Calu3 (cell line): ENCODE measurements around the gene SERPINB5. TPM values are rescaled to one million over a fixed set of nuclear protein-coding genes. Genes with fewer than 3 reads are reported as not detected.

Experiments
- BruUV-seq: library from RNA; stranded (reverse); fragments of 400-500 nt; replicated peaks from 2 replicates; lab custom pipeline; 2021; lab: Mats Ljungman, UMichigan
- CTCF ChIA-PET: fragments of 300-600 bp; sonication (Branson Sonifier 250); formaldehyde crosslinking; loops from one replicate; lab custom pipeline; 2022; ENCODE audit warnings: antibody characterized with exemption; lab: Charles Lee
- DNase-seq: peaks from one replicate; pipeline ENCODE4 v3.0.0; 2022
- H3K27ac Mint-ChIP-seq: one replicate; pipeline ENCODE4 v1.8.0; 2022; ENCODE audit warnings: mixed read lengths; ENCODE audit not compliant: unreplicated experiment
- H3K27me3 Mint-ChIP-seq: one replicate; pipeline ENCODE4 v1.8.0; 2022; ENCODE audit warnings: mixed read lengths; ENCODE audit not compliant: unreplicated experiment
- H3K36me3 Mint-ChIP-seq: one replicate; pipeline ENCODE4 v1.8.0; 2022; ENCODE audit warnings: mild to moderate bottlenecking, moderate library complexity, mixed read lengths; ENCODE audit not compliant: insufficient read depth, unreplicated experiment
- H3K4me1 Mint-ChIP-seq: one replicate; pipeline ENCODE4 v1.8.0; 2022; ENCODE audit warnings: mild to moderate bottlenecking, low read depth, mixed read lengths; ENCODE audit not compliant: unreplicated experiment
- H3K4me3 Mint-ChIP-seq: one replicate; pipeline ENCODE4 v1.8.0; 2022; ENCODE audit warnings: mild to moderate bottlenecking, low read depth, moderate library complexity, mixed read lengths; ENCODE audit not compliant: unreplicated experiment
- H3K9me3 Mint-ChIP-seq: one replicate; pipeline ENCODE4 v1.8.0; 2022; ENCODE audit warnings: low read depth, mixed read lengths; ENCODE audit not compliant: unreplicated experiment
- CTCF ChIP-seq: fragments of 200-600 bp; IDR thresholded peaks from one replicate; pipeline ENCODE4 v1.8.0; 2022; ENCODE audit warnings: antibody characterized with exemption; ENCODE audit not compliant: unreplicated experiment
- intact Hi-C: fragments of 100-400 bp; cut with micrococcal nuclease; formaldehyde crosslinking; loops from one replicate; pipeline ENCODE4 v1.10.0; 2022; ENCODE audit not compliant: unreplicated experiment
- total RNA-seq: library from RNA; stranded (reverse); gene quantifications from 2 replicates; pipeline ENCODE4 v1.2.3, GENCODE V29; 2022

Gene SERPINB5
- total RNA-seq, 1 experiment from 2014 or later, result 34.0 TPM

- DNase-seq, result no peak
- CTCF ChIA-PET, result interaction anchor here (1.2 kb wide), 1 partner anchor 226 kb away, joined by 6 read pairs; no protein-coding TSS in a partner anchor
- intact Hi-C loops, result loop anchor here (5.0 kb wide), 1 partner anchor 422 kb away; no protein-coding TSS in a partner anchor
- Mint-ChIP-seq H3K9me3 (no peaks in the 10 kb centered on the region), H3K27me3 (no peaks in the 10 kb centered on the region), H3K36me3 (no peaks in the 10 kb centered on the region), H3K4me1 (peaks cover 15% of the 10 kb centered on the region), H3K4me3 (no peak overlapping the region), H3K27ac (no peak overlapping the region)
- TF ChIP-seq CTCF, result no peak
- BruUV-seq, result no TSS peak
These were observed 39.0 kb downstream of the SERPINB5 start for GRCh38 chr18:63515801-63516200.

- H3K9me3 Mint-ChIP-seq, result no peaks in the 10 kb centered on the region
These were observed 41.6 kb downstream of the SERPINB5 start for GRCh38 chr18:63518178-63519012.

GRCh38 chr18:63520053-63520685, 43.4 kb downstream of the SERPINB5 start:
- no TSS peak for BruUV-seq
- no peaks in the 10 kb centered on the region for H3K9me3 Mint-ChIP-seq
- no peak overlapping the region for H3K27ac Mint-ChIP-seq
- intact Hi-C loops, result no loop called here
- peaks cover 15% of the 10 kb centered on the region for H3K4me1 Mint-ChIP-seq
- CTCF ChIA-PET, result interaction anchor here (1.3 to 2.5 kb wide), 3 partner anchors 9 to 222 kb away, joined by 4 to 62 read pairs (median 6); no protein-coding TSS in a partner anchor
- no peak overlapping the region for H3K4me3 Mint-ChIP-seq
- H3K36me3 Mint-ChIP-seq, result no peaks in the 10 kb centered on the region
- DNase-seq, result no peak
- TF ChIP-seq CTCF, result no peak
- no peaks in the 10 kb centered on the region for H3K27me3 Mint-ChIP-seq

More at GRCh38 chr18:63518178-63519012, 41.6 kb downstream of the SERPINB5 start:
- no TSS peak for BruUV-seq
- peak; percentile 69 for DNase-seq
- CTCF ChIA-PET, result interaction anchor here (0.7 to 2.5 kb wide), 11 partner anchors 34 to 418 kb away, joined by 3 to 62 read pairs (median 3); no protein-coding TSS in a partner anchor
- no peaks in the 10 kb centered on the region for H3K36me3 Mint-ChIP-seq
- intact Hi-C loops, result loop anchor here (1.0 to 5.0 kb wide), 5 partner anchors 60 to 419 kb away; no protein-coding TSS in a partner anchor
- peak; percentile 57 for TF ChIP-seq CTCF
- H3K4me3 Mint-ChIP-seq, result no peak overlapping the region
- peaks cover 15% of the 10 kb centered on the region for H3K4me1 Mint-ChIP-seq
- no peaks in the 10 kb centered on the region for H3K27me3 Mint-ChIP-seq
- no peak overlapping the region for H3K27ac Mint-ChIP-seq

GRCh38 chr18:63523660-63524059, 46.9 kb downstream of the SERPINB5 start:
- H3K27ac Mint-ChIP-seq, result no peak overlapping the region
- H3K4me3 Mint-ChIP-seq, result no peak overlapping the region
- CTCF ChIA-PET, result interaction anchor here (1.0 kb wide), 1 partner anchor 54 kb away, joined by 3 read pairs; no protein-coding TSS in a partner anchor
- BruUV-seq, result no TSS peak
- H3K27me3 Mint-ChIP-seq, result no peaks in the 10 kb centered on the region
- intact Hi-C loops, result no loop called here
- no peak for DNase-seq
- no peaks in the 10 kb centered on the region for H3K36me3 Mint-ChIP-seq
- H3K9me3 Mint-ChIP-seq, result no peaks in the 10 kb centered on the region
- peaks cover 8% of the 10 kb centered on the region for H3K4me1 Mint-ChIP-seq
- no peak for TF ChIP-seq CTCF
